H9 (cell line): ENCODE data around the gene FAM78A. TPM values are rescaled to one million over a fixed set of nuclear protein-coding genes. Genes with fewer than 3 reads are reported as not detected.

Experiments
- DNase-seq: peaks from one replicate; pipeline ENCODE4 v3.0.0-alpha.2; 2017
- H2AFZ ChIP-seq: one replicate; pipeline ENCODE4 v1.6.1; 2013; ENCODE audit warnings: mild to moderate bottlenecking, low read length, control low read depth, moderate library complexity
- H2AK5ac ChIP-seq: 2 replicates; pipeline ENCODE4 v1.6.1; 2013; ENCODE audit warnings: low read length, control low read depth, mixed read lengths; ENCODE audit not compliant: insufficient read length
- H2BK120ac ChIP-seq: one replicate; pipeline ENCODE4 v1.6.1; 2013; ENCODE audit warnings: low read depth, mild to moderate bottlenecking, low read length, control low read depth, inconsistent platforms; ENCODE audit not compliant: poor library complexity, severe bottlenecking
- H2BK12ac ChIP-seq: 2 replicates; pipeline ENCODE4 v1.6.1; 2013; ENCODE audit warnings: low read length, control low read depth, mixed read lengths, low read depth; ENCODE audit not compliant: insufficient read length
- H2BK15ac ChIP-seq: 2 replicates; pipeline ENCODE4 v1.6.1; 2013; ENCODE audit warnings: low read depth, low read length, control low read depth
- H2BK20ac ChIP-seq: one replicate; pipeline ENCODE4 v1.6.1; 2013; ENCODE audit warnings: low read depth, mild to moderate bottlenecking, low read length, control low read depth, inconsistent platforms; ENCODE audit not compliant: poor library complexity, severe bottlenecking
- H2BK5ac ChIP-seq: 2 replicates; pipeline ENCODE4 v1.6.1; 2013; ENCODE audit warnings: low read length, control low read depth, mixed read lengths; ENCODE audit not compliant: insufficient read length
- H3K14ac ChIP-seq: 2 replicates; pipeline ENCODE4 v1.6.1; 2013; ENCODE audit warnings: low read length, control low read depth; ENCODE audit not compliant: insufficient read depth
- H3K18ac ChIP-seq: 2 replicates; pipeline ENCODE4 v1.6.1; 2013; ENCODE audit warnings: low read depth, mild to moderate bottlenecking, mixed read lengths, low read length, control low read depth; ENCODE audit not compliant: insufficient read length
- H3K23ac ChIP-seq: 2 replicates; pipeline ENCODE4 v1.6.1; 2013; ENCODE audit warnings: low read length, control low read depth, mixed read lengths, low read depth; ENCODE audit not compliant: insufficient read length
- H3K23me2 ChIP-seq: 2 replicates; pipeline ENCODE4 v1.6.1; 2013; ENCODE audit warnings: low read depth, mild to moderate bottlenecking, mixed read lengths, low read length, control low read depth; ENCODE audit not compliant: insufficient read length, poor library complexity, severe bottlenecking
- H3K27ac ChIP-seq: 2 replicates; pipeline ENCODE4 v1.5.1; 2013; ENCODE audit warnings: low read length, control low read depth, mixed read lengths, low read depth; ENCODE audit not compliant: insufficient read length
- H3K27me3 ChIP-seq: 2 replicates; pipeline ENCODE4 v1.6.1; 2013; ENCODE audit warnings: low read length, control low read depth, inconsistent platforms; ENCODE audit not compliant: insufficient read depth
- H3K4ac ChIP-seq: 2 replicates; pipeline ENCODE4 v1.6.1; 2013; ENCODE audit warnings: low read depth, mild to moderate bottlenecking, control low read depth, inconsistent platforms, low read length, moderate library complexity
- H3K4me1 ChIP-seq: 2 replicates; pipeline ENCODE4 v1.6.1; 2013; ENCODE audit warnings: low read length, control low read depth, inconsistent platforms; ENCODE audit not compliant: insufficient read depth
- H3K4me2 ChIP-seq: 2 replicates; pipeline ENCODE4 v1.6.1; 2013; ENCODE audit warnings: low read length, control low read depth, mixed read lengths; ENCODE audit not compliant: insufficient read length, insufficient read depth
- H3K56ac ChIP-seq: 2 replicates; pipeline ENCODE4 v1.6.1; 2013; ENCODE audit warnings: low read depth, mild to moderate bottlenecking, mixed read lengths, low read length, control low read depth; ENCODE audit not compliant: insufficient read length
- H3K79me1 ChIP-seq: 2 replicates; pipeline ENCODE4 v1.6.1; 2013; ENCODE audit warnings: low read depth, mild to moderate bottlenecking, moderate library complexity, low read length, control low read depth, inconsistent platforms; ENCODE audit not compliant: insufficient read depth, poor library complexity, severe bottlenecking
- H3K79me2 ChIP-seq: 2 replicates; pipeline ENCODE4 v1.6.1; 2013; ENCODE audit warnings: low read length, control low read depth, inconsistent platforms; ENCODE audit not compliant: insufficient read depth
- H3K9ac ChIP-seq: 2 replicates; pipeline ENCODE4 v1.6.1; 2013; ENCODE audit warnings: low read length, control low read depth, mixed read lengths; ENCODE audit not compliant: insufficient read length; ENCODE audit errors: extremely low read depth
- H3K9me3 ChIP-seq: one replicate; pipeline ENCODE4 v1.6.1; 2013; ENCODE audit warnings: low read depth, low read length, inconsistent platforms; ENCODE audit not compliant: control insufficient read depth
- H3T11ph ChIP-seq: one replicate; pipeline ENCODE4 v1.6.1; 2013; ENCODE audit warnings: mild to moderate bottlenecking, low read length, control low read depth, inconsistent platforms
- H4K20me1 ChIP-seq: one replicate; pipeline ENCODE4 v1.6.1; 2013; ENCODE audit not compliant: control insufficient read depth, insufficient read length, insufficient read depth
- H4K5ac ChIP-seq: 2 replicates; pipeline ENCODE4 v1.6.1; 2013; ENCODE audit warnings: low read depth, mild to moderate bottlenecking, mixed read lengths, low read length, control low read depth; ENCODE audit not compliant: insufficient read length
- H4K8ac ChIP-seq: replicated peaks from 2 replicates; pipeline ENCODE4 v1.6.1; 2013; ENCODE audit warnings: low read length, control low read depth, mixed read lengths, low read depth; ENCODE audit not compliant: insufficient read length
- H4K91ac ChIP-seq: 2 replicates; pipeline ENCODE4 v1.6.1; 2013; ENCODE audit warnings: low read depth, mild to moderate bottlenecking, moderate library complexity, mixed read lengths, low read length, control low read depth; ENCODE audit not compliant: insufficient read length
- H3K27ac Mint-ChIP-seq, 3 experiments: 2 replicates in 2 of 3; 3 replicates in 1 of 3; pipeline ENCODE4 v1.8.0; 2020 to 2021; ENCODE audit warnings: mixed read lengths in 3 of 3, mild to moderate bottlenecking in 1 of 3, moderate library complexity in 1 of 3
- H3K27me3 Mint-ChIP-seq: 2 replicates; pipeline ENCODE4 v1.8.0; 2021; ENCODE audit warnings: low read depth, mild to moderate bottlenecking, moderate library complexity, mixed read lengths
- H3K36me3 Mint-ChIP-seq, 3 experiments: 2 replicates in 2 of 3; 3 replicates in 1 of 3; pipeline ENCODE4 v1.8.0; 2020 to 2021; ENCODE audit warnings: low read depth in 3 of 3, mixed read lengths in 3 of 3; ENCODE audit not compliant: insufficient read depth in 1 of 3
- H3K4me1 Mint-ChIP-seq, 2 experiments: 2 replicates each; pipeline ENCODE4 v1.8.0; 2020; ENCODE audit warnings: mixed read lengths in 2 of 2
- H3K4me3 Mint-ChIP-seq, 2 experiments: 2 replicates in 1 of 2; 3 replicates in 1 of 2; pipeline ENCODE4 v1.8.0; 2020 to 2021; ENCODE audit warnings: mild to moderate bottlenecking in 2 of 2, mixed read lengths in 2 of 2, moderate library complexity in 1 of 2
- H3K9me3 Mint-ChIP-seq, 2 experiments: 2 replicates in 1 of 2; 3 replicates in 1 of 2; pipeline ENCODE4 v1.8.0; 2020; ENCODE audit warnings: mild to moderate bottlenecking in 2 of 2, mixed read lengths in 2 of 2, moderate library complexity in 1 of 2
- WGBS: extraction: QIAGEN DNeasy Blood & Tissue Kit; methylation state at CpG from one replicate; pipeline ENCODE4 v1.1.7; 2013; ENCODE audit warnings: missing lambda C conversion rate, low lambda C conversion rate, mixed read lengths; ENCODE audit not compliant: insufficient read length; ENCODE audit errors: extremely low coverage; 5-methylcytosine and 5-hydroxymethylcytosine counted together
- total RNA-seq: library from RNA; stranded (reverse); gene quantifications from 2 replicates; pipeline ENCODE4 v1.2.1, GENCODE V29; 2021
- TF ChIP-seq, protein P1 (sequence below): fragments of 200-600 bp; sonication (generic); conservative IDR thresholded peaks from 3 replicates; pipeline ENCODE4 v1.8.0; 2021; ENCODE audit warnings: antibody characterized with exemption, mild to moderate bottlenecking

FAM78A gene
- total RNA-seq, 1 experiment from 2014 or later: 1.9 TPM

DNA sequence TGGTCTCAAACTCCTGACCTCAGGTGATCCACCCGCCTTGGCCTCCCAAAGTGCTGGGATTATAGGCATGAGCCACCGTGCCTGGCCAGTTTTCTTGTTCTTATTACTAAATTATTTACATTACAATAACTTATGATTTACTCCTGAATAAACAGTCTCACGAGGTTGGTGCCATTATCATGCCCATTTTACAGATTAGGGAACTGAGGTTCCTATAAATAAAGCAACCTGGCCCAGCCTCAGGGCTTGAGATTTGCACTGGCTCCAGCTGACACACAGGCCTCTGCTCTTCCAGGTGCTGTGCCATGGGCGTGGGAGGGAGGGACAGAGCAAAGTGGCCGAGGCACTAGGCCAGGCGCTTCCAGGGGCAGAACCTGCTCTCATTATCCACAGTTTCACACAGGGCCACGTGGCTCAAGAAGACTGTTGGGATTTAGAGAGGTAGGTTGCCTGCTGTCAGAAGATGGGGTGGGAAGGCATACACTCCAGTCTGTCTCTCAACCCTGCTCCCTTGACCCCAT lies 15.5 kb upstream of the FAM78A start:
- Histone ChIP-seq H2BK20ac (no peak overlapping the region), H4K91ac (no peak overlapping the region), H4K5ac (no peak overlapping the region), H3K23ac (no peak overlapping the region), H3K27ac (no peak overlapping the region), H3K56ac (no peak overlapping the region), H4K8ac (no peak overlapping the region), H3K23me2 (no peaks in the 10 kb centered on the region), H2BK120ac (no peak overlapping the region), H3K9me3 (no peaks in the 10 kb centered on the region), H2BK15ac (no peak overlapping the region), H3K4me1 (no peaks in the 10 kb centered on the region; the same call in 1 of the 2 replicates), H3K27me3 (no peaks in the 10 kb centered on the region), H3K18ac (no peak overlapping the region), H2AK5ac (no peak overlapping the region), H2BK5ac (no peak overlapping the region), H3K79me2 (no peaks in the 10 kb centered on the region), H3T11ph (no peak overlapping the region), H3K9ac (no peak overlapping the region), H4K20me1 (peaks cover 2% of the 10 kb centered on the region), H3K4ac (no peak overlapping the region), H3K4me2 (no peak overlapping the region), H2AFZ (no peak overlapping the region), H2BK12ac (no peak overlapping the region), H3K79me1 (no peaks in the 10 kb centered on the region), H3K14ac (no peak overlapping the region)
- no peak overlapping the region for H3K27ac Mint-ChIP-seq
- H3K9me3 Mint-ChIP-seq: no peaks in the 10 kb centered on the region
- TF ChIP-seq, protein P1, sequence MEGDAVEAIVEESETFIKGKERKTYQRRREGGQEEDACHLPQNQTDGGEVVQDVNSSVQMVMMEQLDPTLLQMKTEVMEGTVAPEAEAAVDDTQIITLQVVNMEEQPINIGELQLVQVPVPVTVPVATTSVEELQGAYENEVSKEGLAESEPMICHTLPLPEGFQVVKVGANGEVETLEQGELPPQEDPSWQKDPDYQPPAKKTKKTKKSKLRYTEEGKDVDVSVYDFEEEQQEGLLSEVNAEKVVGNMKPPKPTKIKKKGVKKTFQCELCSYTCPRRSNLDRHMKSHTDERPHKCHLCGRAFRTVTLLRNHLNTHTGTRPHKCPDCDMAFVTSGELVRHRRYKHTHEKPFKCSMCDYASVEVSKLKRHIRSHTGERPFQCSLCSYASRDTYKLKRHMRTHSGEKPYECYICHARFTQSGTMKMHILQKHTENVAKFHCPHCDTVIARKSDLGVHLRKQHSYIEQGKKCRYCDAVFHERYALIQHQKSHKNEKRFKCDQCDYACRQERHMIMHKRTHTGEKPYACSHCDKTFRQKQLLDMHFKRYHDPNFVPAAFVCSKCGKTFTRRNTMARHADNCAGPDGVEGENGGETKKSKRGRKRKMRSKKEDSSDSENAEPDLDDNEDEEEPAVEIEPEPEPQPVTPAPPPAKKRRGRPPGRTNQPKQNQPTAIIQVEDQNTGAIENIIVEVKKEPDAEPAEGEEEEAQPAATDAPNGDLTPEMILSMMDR: no peak
- DNase-seq: no peak
- no peaks in the 10 kb centered on the region for H3K27me3 Mint-ChIP-seq
- peaks cover 13 to 18% of the 10 kb centered on the region in 2 experiments for H3K4me1 Mint-ChIP-seq
- no peak overlapping the region for H3K4me3 Mint-ChIP-seq
- WGBS: no CpG with 5 or more reads among the region's 7 CpGs
- H3K36me3 Mint-ChIP-seq: peaks cover 0 to 2% (median 0%) of the 10 kb centered on the region in 3 experiments; a peak in 2 of 7 replicates
